ENCODE results near the gene ARHGAP20. TPM values are rescaled to one million over a fixed set of nuclear protein-coding genes. Genes with fewer than 3 reads are reported as not detected.

Gene ARHGAP20, protein sequence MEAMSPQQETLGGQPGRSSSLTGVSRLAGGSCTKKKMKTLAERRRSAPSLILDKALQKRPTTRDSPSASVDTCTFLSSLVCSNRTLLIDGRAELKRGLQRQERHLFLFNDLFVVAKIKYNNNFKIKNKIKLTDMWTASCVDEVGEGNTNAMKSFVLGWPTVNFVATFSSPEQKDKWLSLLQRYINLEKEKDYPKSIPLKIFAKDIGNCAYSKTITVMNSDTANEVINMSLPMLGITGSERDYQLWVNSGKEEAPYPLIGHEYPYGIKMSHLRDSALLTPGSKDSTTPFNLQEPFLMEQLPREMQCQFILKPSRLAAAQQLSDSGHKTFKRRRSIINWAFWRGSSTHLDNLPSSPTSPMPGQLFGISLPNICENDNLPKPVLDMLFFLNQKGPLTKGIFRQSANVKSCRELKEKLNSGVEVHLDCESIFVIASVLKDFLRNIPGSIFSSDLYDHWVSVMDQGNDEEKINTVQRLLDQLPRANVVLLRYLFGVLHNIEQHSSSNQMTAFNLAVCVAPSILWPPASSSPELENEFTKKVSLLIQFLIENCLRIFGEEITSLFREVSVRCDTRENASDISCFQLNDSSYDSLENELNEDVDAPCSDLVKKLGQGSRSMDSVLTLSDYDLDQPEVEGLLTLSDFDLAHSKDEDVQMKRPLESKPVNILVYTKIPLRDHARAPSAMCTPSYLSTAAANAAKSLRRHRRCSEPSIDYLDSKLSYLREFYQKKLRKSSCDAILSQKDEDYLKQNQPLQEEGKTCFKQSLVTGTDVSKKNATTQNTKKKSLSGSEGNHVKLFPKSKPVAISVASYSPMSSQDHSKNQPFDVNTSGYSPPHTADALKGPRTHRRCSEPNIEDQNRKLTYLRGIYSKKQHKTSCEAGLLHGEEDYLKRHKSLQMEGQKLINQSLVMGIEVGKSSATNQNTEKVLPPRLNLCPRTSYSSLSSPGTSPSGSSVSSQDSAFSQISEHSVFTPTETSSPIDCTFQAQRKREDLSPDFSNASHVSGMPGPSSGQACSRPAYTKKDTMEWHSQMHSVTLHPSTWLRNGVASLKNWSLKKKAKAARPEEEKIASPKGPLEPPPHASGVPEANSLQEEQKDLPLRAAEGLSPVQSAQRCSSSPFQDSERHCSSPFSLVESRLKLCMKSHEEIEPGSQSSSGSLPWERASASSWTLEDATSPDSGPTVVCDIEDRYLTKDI
- 9.2 and 10.0 TPM in 2 replicates for total RNA-seq

DNA sequence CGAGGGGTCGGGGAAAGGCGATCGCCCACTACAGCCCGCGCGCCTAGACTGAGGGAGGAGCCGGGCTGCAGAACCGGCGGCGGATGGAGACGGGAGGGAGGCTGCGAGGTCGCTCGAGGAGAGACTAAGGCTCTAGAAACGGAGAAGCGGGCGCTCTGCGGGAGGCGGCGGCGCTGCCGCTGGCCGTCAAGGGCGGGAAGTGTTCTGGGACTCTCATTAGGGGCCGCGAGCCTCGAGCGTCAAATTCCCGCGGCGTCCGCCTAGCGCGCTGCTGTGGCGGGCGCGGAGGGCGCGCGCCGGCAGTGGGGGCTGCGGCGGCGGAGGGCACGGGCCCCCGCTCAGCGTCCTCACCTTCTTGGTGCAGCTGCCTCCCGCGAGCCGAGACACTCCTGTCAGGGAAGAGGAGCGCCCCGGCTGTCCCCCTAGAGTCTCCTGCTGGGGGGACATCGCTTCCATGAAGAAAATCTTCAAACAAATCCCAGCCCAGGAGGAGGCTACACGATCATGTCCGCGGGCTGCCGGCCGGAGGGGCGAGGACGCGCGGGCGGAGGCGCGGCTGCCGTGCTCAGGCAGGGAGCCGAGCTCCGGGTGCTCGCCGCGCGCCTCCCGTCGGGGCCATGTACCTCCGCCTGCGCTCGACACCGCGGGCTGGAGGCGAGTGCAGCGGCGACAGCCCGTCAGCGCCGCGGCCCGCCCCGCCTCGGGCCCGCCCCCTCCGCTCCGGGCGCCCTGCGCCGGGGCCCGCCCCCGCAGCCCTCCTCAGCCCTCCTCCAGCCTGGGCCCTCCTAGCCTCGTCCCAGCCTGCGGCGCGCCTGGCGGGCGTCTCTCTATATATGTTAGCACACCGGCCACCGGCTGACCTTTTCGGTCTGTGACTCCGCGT is at the start of gene ARHGAP20:
Gene ARHGAP20 (minus strand): TSS at position 662 of the 883 bp plus-strand sequence. CDS start 206 bp downstream, at position 456.

Measured in thoracic aorta endothelial cell (primary cell).